IPS-NIHi7 (cell line): ENCODE results near the gene GET4.
A peak's percentile ranks its signal among the peaks of the same experiment; 100 is the strongest.

Source experiments
- DNase-seq: peaks from one replicate; pipeline ENCODE4 v3.0.0; 2012; ENCODE audit warnings: mixed read lengths; ENCODE audit errors: extremely low spot score

Gene GET4, protein sequence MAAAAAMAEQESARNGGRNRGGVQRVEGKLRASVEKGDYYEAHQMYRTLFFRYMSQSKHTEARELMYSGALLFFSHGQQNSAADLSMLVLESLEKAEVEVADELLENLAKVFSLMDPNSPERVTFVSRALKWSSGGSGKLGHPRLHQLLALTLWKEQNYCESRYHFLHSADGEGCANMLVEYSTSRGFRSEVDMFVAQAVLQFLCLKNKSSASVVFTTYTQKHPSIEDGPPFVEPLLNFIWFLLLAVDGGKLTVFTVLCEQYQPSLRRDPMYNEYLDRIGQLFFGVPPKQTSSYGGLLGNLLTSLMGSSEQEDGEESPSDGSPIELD

DNA sequence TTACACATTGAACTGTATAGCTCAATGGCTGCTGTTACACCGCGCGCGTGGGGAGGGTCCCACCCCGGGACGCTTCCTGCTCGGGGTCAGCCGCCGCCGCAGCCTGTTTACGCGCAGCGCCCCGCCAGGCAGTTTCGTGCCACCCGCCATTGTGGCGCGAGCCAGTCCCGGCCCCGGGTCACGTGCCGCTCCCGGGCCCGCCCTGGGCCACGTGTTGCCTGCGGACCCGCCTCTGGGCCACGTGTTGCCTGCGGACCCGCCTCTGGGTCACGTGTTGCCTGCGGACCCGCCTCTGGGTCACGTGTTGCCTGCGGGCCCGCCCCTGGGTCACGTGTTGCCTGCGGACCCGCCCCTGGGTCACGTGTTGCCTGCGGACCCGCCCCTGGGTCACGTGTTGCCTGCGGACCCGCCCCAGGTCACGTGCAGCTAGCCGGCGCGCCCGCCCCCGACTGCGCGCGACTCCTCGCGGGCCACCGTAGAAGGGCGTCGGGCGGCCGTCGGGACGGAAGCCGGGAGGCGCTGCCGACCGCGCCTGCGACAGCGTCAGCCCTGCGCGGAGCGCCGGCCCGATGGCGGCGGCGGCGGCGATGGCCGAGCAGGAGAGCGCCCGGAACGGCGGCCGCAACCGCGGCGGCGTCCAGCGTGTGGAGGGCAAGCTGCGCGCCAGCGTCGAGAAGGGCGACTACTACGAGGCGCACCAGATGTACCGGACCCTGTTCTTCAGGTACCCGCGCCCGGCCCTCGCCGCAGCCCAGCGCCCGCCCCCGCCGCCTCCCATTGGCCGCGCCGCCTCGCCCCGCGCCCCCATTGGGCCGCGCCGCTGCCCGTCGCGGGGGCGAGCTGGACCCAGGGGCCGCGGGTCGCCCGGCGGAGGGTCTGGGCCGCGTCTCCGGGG is at the start of gene GET4:
Gene GET4, plus strand, starts transcription at position 478 of the 895 bp plus-strand sequence. Its CDS starts 92 bp downstream, at position 570.
- DNase-seq: peak; percentile 93

DNA sequence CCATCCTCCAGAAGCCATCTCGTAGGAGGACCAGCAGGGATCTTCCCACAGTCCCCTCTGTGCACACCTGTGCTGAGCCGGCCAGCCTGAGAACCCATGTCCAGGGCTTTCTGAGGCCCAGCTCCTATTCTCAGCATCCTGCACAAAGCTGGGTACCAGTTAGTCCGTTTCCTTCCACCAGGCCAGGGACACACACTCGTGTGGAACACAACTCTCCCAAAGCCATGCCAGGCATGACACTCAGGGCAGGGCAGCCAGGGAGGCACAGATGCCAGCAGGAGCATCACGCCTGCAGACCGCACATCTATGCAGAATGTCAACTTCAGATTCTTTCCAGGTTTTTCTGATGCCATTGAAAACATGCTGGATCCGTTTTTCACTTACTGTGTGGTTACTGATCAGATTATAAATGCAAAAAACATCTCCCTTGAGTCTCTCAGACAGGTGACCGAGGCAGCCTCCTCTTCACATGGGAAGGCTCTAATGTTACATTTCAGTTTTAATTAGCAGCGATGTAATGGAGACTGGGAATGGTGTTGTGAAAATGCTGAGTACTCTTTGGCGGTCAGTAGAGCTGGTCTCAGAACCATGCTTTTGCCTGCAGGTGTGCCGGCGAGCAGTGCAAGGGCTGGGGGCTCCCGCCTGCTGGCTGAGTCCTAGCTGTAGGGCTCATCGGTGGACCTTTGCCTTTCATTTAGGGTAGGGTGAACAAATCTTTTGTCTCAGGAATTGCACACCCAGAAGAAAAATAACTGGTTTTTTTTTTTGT is 47.4 kb upstream of the GET4 start:
- no peak for DNase-seq

DNA sequence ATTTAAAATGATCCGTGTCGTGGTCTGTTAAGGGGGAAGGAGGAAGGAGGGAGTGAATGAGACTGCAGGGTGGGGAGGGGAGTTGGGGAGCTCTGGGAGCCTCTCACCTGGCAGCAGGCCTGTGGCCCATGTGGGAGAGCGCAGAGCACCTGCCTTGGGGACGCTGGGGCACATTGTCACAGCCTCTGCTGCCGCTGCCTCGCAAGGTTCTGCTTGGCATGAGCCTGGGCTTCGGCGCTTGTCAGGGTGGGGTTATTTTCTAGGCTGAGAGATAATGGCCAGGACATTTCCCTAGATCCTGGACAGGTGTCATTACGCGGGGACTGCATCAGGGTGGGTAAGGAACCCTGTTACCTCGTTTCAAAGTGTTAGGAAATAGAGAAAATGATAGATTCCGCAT is 46.3 kb upstream of the GET4 start:
- no peak for DNase-seq

DNA sequence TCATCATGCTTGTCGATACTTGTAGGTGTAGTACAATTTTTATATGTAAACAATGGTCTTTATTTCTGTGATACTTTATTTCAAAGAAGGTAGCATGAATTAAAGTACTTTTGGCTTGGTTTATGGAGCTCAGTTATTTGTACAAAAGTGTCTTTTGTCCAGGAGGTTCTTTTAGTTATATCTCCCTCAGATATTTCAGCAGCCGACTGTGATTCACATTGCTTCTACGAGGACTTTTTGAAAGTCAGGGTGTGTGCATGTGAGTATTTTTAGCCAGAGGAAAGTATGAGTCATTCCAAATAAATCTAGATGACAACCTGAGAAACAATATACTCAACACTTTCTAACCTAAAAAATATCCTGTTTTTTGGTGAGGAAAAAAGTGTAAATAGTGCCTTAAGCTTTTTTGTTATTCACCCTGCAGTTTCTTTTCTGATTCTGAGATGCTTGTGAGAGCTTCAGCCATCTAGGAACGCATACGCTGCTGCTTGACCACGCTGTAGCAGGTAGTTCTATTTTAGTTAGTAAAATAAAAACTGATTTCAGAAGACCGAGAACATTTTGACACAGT is 44.7 kb upstream of the GET4 start:
- DNase-seq: no peak

DNA sequence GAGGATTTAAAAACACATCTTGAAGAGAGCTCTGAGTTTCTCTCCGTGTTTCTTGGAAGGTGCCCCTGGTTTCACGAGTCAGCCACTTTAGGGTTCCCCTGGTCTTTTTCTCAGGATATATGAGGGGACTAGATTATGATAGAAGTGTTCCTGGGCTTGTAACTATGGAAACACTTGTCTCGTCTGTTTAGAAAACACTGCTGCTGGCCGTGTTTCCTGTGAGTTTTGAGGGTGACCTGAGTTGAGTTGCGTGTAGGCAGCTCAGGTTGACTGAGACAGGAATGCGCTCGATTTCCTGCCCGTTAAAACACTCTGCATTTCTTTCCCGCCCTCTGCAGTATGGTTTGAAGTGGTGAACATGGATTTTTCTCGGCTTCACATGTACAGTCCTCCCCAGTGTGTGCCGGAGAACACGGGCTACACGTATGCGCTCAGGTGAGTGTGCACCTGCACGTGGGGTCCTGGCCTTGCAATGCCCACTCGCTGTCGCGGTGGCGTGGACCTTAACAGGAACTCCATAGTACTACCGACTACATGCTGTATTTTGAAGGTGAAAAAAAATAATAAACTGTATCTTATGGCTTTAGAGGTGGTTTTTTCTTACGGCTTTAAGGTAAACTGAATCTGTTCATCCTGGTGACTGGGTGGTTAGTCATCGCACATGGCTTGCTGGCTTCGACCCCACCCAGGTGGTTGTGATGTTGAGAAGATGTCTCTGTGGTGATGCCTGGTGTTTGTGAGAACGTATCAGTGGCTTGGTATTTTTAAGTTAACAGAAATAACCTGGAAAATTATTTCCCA is 44.0 kb upstream of the GET4 start, which contains the start of gene SUN1:
Gene SUN1, plus strand, starts transcription at position 310 of the 801 bp plus-strand sequence. Its CDS starts 49 bp downstream, at position 359.
- DNase-seq: no peak

DNA sequence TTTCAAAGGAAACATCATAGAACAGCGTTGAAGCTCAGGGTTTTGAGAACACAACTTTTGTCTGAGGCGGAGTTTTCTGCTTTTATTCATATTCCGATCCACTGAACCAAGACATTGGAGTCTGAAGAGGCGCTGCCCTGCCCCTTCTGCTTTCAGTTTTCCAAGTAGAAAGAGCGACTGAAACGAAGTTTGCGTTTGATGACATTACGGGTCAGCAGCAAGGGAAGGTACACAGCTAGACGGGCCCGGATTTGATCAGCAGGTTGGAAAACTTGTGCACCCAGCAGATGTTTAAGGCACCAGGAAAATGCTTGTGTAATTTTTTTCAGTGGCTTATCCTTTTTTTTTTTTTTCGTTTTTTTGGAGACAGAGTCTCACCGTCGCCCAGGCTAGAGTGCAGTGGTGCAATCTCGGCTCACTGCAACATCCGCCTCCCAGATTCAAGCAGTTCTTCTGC is 43.4 kb upstream of the GET4 start:
- no peak for DNase-seq

DNA sequence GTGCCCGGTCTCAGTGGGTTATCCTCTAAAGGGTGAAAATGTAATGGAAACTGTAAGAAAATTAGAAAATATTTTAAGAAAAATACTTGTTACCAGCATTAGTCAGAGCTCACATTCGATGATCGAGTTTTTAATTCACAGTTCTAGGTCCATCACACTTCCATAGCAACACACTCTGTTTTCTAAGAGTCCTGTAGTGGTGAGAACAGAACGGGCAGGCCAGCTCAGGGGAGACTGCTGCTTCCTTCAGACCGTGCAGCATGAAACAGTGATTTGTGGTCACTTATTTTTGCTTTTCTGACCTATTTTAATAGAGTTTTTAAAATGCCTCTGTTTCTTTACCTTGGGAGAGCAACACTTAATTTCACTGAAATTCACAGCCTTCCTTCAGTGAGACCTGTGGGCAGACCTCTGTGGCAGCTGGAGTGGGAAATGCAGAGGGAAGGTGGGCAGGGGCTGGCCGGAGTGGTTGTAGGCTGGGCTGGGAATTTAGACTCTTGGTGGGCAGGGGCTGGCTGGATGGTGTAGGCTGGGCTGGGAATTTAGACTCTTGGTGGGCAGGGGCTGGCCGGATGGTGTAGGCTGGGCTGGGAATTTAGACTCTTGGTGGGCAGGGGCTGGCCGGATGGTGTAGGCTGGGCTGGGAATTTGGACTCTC is 42.6 kb upstream of the GET4 start:
- DNase-seq: no peak

DNA sequence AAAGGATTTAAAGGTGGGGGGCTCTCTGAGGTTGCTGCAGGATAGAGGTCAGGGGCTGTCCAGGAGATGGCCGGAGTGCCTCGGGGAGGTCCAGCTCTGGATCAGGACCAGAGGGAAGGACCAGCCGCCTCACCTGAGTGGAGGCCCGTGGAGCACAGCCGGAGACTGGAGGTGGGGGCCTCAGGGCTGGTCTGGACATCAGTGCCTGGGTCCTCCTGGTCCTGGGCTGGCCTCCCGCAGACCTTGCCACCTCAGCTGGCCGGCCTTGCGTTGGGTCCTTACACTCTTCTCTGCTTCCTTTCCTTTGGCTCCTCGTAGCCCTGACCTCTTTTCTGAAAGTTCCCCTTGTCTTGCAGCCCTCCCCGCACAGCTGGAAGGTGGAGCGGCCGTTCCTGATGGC is 42.1 kb upstream of the GET4 start:
- no peak for DNase-seq

DNA sequence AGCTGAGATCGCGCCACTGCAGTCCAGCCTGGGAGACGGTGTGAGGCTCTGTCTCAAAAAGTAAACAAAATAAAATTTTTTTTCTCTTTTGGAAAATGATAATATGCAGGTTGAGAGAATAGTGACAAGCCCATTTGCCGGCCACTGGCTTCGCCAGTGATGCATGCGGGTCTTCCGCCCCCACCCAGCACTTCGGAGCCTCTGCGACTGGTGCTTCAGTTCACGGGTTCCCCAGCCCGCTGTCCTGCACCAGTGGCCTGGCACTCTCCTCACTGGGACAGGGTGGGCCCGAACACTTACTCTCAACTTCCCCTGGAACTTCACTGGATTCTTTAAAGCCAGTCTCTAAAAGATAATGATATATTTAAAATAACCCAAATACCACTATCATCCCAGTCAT is 41.3 kb upstream of the GET4 start:
- no peak for DNase-seq

DNA sequence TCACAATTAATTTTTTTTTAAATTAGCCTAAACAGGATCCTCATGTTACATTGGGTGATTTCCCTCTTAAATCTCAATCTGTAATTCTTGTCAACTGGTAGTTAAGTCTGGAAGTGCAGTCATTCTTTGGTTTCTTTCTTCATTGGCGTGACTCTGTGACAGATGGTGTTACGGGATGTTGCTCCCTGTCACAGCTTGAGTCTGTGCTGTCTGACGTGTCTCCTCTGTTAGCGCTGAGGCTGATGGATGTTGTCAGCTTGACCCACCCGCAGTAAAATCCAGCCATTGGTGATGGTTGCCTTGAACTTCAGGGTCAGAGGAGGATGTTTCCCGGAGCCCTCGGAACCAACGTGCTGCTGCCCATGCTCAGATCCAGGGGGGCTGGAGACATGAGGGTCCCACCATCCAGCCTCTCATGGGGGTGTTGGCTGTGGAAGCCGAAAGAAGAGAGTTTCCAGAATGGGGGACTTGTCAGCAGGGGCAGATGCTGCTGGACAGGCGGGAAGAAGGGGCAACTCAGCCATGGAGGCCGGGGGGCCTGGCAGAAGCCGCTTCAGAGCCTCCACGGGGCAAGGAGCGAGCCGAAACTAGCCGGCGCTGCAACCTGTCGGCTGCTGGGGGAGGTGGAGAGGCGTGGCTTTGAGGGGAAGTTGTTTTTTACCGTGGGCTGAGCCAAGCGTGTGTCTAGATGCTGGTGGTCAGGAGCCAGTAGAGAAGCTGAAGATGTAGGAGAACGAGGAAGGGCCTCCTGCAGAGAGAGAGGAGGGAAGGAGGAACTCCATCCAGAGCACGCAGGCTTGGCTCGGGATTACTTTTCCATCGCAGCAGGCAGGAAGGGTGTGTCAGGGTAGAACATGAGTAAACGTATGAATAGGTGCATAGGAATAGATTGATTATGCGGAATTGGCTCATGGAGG is 40.6 kb upstream of the GET4 start:
- DNase-seq: no peak

DNA sequence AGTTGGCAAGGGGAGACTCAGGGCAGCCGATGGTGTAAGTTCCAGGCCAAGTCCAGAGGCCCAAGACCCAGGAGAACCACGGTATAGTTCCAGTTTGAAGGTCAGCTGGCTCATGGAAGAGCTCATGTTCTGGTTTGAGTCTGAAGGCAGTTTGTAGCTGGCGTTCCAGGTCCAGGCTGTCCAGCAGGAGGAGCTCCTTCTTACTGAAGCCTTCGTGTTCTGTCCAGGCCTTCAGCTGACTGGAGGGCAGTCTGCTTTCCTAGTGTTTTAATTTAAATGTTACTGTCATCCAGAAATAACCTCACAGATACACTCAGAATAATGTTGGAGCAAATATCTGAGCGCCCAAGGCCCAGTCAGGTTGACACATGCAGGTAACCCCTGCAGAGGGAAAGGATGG is 39.9 kb upstream of the GET4 start:
- peak; percentile 45 for DNase-seq

DNA sequence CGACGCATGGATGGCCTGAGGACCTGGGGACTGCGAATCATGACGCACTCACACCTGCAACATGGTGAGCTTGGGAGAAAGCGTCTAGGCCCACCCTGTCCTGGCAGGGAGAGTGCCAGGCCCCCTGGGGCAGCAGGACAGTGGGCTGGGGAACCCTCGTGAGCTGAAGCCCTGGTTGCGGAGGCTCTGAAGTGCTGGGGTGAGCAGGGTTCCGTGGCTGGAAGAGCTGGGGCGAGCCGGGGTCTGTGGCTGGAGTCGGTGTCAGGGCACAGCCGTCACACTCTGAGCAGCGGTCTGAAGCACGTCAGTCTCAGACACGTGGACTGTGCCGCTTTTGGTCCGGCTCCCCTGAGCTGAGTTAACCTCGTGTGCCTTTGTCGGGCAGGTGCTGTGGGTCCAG is 39.4 kb upstream of the GET4 start:
- DNase-seq: no peak

DNA sequence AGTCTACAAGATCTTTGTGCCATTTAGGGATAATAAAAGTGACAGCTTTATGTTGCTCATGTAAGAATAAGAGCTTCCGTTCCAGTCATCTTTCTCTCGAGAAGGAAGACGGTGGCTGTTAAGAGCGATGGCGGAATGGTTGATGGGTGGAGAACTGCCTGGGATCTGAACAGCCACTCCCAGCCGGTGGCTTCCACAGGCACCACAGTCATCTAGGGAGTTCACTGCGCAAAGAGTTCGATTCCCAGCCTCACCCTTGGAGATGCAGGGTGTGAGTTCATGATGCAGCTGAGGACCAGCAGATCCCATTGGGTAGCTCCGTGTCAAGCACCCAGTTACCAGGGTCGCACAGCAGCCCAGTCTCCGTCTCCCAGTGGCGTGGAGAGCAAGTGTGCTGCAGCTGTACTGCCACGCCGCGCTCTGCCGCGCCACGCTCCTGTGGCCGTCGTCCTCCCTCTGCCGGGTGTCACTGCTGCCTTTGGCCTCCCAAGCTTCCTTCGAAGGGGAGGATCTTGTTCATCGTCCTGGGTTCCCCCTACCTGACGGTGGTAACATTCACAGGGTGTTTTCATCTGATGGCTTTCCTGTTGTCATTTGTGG is 36.3 kb upstream of the GET4 start:
- DNase-seq: no peak

DNA sequence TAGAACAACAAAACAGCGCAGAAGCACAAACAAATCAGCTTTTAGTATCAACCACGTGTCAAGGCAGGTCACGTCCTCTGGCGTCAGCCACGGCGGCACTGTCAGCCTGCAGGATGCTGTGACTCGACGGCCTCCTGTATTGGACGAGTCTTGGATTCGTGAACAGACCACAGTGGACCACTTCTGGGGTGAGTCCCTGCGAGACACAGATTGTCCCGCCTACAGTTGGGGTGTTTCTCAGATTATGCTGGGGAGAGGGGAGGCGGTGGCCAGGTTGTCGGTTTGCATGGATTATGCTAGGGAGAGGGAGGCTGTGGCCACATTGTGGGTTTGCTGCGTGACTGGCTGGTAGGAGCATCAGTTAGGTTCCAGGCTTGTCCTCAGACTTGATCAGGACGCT is 34.4 kb upstream of the GET4 start:
- no peak for DNase-seq

DNA sequence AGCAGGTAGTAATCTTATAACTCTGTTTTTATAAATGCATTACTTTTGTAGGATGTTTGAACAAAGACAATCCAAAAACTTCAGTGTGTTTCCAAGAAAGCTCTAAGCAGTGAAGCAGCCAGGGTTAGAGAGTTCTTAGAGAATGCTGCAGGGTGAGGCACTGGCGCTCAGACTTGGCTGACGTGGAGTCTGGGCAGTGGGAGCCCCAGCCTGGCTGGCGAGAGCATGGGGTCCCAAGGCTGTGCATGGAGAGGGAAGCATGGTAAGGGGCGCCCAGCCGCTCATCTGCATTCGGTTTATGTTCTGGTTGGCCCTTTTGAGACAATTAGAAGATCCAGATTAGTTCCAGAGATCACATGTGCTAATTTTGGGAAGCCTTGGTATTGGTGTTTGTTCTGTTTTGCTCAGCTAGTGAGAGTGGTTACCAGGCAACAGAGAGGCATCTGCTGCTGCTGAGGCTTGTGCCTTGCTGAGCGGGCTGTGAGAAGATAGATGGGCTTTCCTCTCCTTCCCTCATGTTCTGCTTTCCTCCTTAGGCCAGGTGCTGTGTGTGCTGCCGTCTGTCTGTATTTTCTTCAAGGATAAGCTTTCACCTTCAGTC is 33.8 kb upstream of the GET4 start:
- DNase-seq: no peak

DNA sequence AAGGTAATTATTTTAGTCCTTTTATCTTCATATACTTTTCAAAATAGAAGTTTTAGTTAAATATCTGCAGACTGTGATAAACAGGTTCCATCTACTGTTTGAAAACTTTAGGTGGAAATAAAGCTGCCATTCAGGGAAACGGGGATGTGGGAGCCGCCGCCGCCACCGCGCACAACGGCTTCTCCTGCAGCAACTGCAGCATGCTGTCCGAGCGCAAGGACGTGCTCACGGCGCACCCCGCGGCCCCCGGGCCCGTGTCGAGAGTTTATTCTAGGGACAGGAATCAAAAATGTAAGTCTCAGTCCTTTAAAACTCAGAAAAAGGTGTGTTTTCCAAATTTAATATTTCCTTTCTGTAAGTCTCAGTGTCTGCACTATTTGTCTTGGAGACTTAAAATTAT is 33.1 kb upstream of the GET4 start:
- DNase-seq: no peak

DNA sequence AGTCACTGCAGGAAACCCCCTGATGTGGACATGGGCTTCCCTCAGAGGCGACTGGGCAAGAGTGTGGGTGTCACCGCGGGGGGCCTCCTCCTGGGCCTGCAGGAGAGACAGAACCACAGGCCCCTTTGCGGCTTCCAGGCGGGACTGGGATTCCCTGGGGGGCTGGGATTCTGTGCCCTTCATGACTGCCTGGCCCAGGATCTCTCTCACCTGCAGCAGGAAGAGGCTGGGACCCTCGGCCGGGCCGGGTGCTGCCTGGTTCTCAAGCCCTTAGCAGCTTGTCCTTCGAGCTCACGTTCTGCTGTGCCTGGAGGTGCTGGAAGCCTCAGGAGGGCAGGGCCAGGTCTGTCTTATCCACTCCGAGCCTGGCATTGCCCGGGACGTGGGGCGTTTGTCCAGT is 32.3 kb upstream of the GET4 start:
- no peak for DNase-seq

DNA sequence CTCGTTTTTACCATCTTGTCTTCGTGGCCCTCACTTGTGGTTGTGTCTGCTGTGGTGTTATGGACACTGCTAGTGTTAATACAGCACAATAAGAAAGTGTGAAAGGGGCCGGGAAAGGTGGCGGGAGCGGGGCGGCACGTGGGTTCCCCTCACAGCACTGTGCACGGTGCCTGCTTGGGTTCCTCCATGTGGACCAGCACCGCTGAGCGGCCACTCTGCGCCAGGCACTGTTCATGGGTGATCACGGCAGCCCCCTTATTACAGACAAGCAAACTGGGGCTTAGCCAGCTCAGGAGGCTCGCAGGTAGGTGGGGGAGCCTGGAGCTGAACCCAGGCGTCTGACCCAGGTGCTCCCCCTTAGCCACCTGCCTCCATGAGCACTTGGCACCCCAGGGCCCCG is 31.8 kb upstream of the GET4 start:
- DNase-seq: no peak
